Activated CD4-positive, alpha-beta T cell treated with anti-CD3 and anti-CD28 coated beads, Interleukin-2, amount 50 U/mL, for 48 hours (primary cell): ENCODE measurements around the gene GSG1L.
"Not testable (repeated sequence)": the region's sequence is repeated elsewhere in the genome, so short reads cannot be mapped to it uniquely, and the experiment has no call there.

ENCODE experiments used
- DNase-seq, 2 experiments: peaks; one replicate each; pipeline ENCODE4 v3.0.0-alpha.2; 2020

Gene GSG1L

DNA sequence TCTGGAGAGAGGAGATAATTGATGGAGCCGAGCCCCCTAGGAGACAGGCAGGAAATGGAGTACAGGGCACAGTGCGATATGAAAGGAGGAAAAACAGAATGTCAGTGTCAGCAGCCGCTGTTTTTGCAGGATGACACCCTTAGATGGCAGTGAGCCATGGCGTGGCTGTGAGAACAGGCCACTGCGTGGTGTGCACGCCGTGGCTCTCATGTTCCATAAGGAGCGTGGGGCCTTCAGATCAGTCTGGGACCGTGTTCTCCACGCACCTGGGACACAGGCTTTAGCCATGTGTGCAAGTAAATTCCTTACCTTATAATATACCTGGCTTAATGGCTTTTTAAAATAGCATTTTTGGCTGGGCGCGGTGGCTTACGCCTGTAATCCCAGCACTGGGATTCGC, 315.6 kb downstream of the GSG1L start:
- DNase-seq = no peak

DNA sequence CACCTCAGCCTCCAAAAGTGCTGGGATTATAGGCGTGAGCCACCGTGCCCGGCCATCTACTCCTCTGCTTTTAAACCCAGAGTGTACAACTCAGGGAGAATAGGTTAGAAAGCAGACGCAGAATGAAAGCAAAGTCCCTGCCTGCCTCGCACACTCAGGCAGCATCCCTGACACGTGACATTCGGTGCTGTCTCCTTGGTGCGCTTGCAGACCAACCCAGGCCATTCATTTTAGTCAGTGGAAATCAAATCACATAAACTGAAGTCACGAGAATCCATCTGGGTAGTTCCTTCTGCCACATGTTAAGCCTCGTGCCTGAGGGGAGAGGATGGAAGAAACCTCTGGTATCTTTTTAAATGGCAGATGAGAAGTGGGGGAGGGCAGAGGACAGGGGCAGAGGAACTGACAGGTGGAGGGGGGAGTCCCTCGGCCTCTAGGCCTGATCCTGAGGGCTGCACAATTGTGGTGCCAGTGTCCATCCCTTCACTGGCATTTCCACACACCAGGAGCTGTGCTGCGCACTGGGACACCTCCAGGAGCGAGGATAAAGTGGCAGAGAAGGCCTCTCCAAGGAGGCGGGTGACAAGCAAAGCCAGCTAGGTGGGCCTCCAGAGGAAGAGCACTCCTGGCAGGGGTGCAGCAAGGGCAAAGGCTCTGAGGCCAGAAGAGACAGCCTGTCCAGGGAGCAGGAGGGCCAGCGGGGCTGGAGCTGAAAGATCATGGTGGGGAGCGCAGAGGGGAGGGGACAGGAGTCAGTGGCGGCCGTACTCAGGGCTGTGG, 317.2 kb downstream of the GSG1L start:
- DNase-seq = no peak

DNA sequence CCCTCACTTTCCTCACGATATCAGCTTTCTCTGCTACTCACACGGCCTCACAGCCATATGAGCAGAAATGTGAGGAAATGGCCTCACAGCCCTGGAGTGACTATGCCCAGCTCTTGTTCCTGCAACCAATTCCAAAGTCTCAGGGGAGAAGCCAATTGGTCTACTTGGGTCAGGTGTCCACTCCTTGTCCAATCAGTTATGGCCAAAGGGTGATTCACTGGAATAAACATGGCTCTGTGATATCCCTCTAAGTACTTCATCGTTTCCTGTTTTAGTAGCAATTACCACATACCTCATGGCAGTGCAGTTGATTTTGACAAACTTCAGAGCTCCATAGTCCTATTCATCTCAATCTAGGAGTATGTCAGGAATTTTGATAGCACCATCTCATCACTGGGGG, 318.2 kb downstream of the GSG1L start:
- no peak for DNase-seq

DNA sequence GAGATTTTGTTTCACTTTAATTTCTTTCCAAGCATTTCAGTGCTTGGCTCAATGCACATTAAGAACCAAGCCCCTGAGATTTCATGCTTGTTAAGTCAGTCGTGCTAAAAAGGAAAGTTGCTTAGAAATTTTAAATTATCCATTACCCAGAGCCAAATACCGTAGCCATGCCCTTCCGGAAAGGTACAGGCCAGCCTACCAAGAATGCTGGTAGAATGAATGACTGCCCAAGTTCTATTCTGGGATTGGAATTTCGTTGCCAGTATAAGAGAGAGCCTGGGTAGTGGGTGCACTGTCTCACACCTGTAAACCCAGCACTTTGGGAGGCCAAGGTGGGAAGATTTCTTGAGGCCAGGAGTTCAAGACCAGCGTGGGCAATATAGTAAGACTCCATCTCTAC, 319.6 kb downstream of the GSG1L start:
- no peak for DNase-seq

DNA sequence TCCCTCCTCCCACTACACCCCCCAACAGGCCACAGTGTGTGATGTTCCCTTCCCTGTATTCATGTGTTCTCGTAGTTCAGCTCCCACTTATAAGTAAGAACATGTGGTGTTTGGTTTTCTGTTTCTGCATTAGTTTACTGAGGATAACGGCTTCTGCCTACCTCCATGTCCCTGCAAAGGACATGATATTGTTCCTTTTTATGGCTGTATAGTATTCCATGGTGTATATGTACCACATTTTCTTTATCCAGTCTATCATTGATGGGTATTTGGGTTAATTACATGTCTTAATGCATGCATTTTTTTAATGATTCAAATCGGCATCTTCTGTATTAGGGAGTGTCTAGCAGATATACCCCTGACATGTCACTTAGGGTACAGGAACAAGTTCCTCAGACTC, 320.5 kb downstream of the GSG1L start:
- not testable (repeated sequence) for DNase-seq

DNA sequence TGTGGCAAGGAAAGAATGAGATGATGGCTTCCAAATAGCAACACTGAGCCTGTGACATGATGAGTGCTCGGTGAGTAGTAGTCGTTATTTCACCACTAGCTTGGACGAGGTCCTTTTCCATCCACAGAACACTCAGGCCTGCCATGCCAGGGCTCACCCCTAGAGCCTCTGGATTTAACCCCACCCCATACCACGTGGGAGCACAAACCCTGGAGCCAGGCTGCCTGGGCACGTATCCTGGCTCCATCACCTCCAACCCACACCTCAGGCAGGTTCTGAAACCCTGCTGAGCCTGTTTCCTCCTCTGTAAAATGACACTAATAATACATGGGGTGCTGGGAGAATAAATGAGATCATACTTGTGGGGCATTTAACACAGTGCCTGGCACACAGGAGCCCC, 321.2 kb downstream of the GSG1L start:
- no peak for DNase-seq

DNA sequence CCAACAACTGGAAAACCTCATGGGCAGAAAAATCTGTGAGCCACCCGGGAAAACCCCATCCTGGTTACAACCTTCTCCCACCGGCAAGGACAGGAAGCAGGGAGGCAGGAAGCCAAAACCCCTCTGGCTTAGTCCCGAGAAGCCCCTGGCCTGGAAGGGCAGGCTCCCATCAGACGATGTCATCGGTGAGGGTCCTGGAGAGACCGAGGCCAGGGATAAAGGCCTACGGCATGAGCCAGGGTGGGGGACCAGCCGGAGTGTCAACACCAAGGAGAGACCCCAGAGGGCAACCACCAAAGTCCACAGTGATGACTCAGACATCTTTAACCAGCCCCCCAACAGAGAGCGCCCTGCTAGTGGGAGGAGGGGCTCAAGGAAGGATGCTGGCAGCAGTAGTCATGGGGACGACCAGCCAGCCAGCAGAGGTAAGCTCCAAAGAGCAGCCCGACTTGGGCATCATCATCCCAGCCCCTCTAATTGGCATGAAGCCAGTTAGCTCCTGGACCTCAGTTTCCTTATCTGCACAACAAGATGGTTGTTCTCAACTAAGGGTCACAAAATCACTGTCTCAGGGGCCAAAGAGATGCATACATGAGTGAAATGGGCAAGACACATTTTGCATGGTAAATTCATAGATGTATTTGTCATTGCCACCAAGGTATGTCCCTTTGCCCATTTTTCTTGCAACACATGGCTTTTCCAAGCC, 322.9 kb downstream of the GSG1L start:
- DNase-seq = no peak

DNA sequence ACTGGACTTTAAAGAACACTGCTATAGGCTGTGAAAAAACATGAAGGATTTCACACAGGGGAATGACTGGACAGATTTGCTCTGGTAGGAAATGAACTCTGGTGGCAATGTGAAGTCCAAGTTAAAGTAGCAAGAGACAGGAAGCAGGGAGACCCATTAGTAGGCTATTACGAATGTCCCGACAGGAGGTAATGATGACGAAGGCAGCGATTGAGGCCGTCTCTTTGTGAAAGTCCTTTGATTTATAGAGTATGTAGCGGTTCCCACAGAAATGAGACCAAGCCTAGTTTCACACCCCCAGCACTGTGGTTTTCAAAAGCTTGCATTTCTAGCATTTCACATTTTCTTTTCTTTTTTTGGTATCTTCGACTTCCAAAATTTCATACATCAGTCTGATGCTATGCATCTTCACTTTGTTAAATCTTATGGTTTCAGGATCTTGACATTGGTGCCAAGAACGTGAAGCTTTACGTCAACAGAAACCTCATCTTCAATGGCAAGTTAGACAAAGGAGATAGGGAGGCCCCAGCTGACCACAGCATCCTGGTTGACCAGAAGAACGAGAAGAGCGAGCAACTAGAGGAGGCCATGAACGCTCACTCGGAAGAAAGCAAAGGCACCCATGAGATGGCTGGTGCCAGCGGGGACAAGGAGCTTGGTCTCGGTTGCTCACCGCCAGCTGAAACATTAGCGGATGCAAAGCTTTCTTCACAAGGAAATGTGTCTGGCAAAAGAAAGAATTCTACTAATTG, 323.7 kb downstream of the GSG1L start:
- no peak for DNase-seq

DNA sequence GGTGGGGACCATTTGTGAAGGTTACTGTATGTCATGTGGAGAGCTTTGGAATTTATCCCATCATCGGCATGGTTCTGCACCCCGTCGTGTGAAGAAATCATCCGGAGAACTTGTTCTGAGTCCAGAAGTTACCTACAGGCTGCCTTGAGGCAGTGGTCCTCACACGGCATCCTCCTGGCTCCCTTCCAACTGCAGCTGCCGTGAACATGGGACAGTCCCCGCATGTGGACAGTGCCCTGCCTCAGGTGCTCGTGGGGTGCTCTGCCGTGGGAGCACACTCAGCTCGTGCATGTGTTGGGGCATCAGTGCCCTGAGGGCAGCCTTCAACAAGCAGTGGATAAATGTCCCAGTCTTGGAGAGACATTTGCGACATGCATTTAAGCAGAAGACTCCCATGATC, 324.9 kb downstream of the GSG1L start:
- no peak for DNase-seq
